DND-41 (cell line): ENCODE results near the gene APOBR.
"Not testable (repeated sequence)": the region's sequence is repeated elsewhere in the genome, so short reads cannot be mapped to it uniquely, and the experiment has no call there.

Experiments
- ATAC-seq: fragments of 200-7000 bp; cut with Tn5 transposase; 3 replicates; pipeline ENCODE4 v1.9.1; 2021; ENCODE audit warnings: low read depth; ENCODE audit not compliant: insufficient read depth
- DNase-seq: peaks from one replicate; pipeline ENCODE4 v3.0.0-alpha.2; 2020
- H2AFZ ChIP-seq: 2 replicates; pipeline ENCODE4 v1.6.0; 2012; ENCODE audit warnings: low read depth, low read length
- H3K27ac ChIP-seq: 2 replicates; pipeline ENCODE4 v1.5.1; 2012; ENCODE audit warnings: low read length, inconsistent platforms
- H3K27me3 ChIP-seq: fragments of 200-600 bp; sonication (generic); 2 replicates; pipeline ENCODE4 v1.6.0; 2012; ENCODE audit warnings: low read length, mild to moderate bottlenecking, inconsistent platforms; ENCODE audit not compliant: insufficient read depth, poor library complexity
- H3K36me3 ChIP-seq: 2 replicates; pipeline ENCODE4 v1.5.1; 2012; ENCODE audit warnings: low read length, inconsistent platforms; ENCODE audit not compliant: insufficient read depth
- H3K4me1 ChIP-seq: 2 replicates; pipeline ENCODE4 v1.5.1; 2012; ENCODE audit warnings: mild to moderate bottlenecking, low read length; ENCODE audit not compliant: insufficient read depth
- H3K4me2 ChIP-seq: 2 replicates; pipeline ENCODE4 v1.6.0; 2012; ENCODE audit warnings: mild to moderate bottlenecking, moderate library complexity, low read length, inconsistent platforms; ENCODE audit not compliant: insufficient read depth
- H3K4me3 ChIP-seq, 2 experiments: fragments of 200-600 bp in 1 of 2; shearing (Covaris generic) in 1 of 2; 2 replicates each; pipeline ENCODE4 v1.5.1; 2012 to 2016; ENCODE audit warnings: inconsistent platforms in 2 of 2, low read length in 2 of 2, mild to moderate bottlenecking in 2 of 2, low read depth in 1 of 2, moderate library complexity in 1 of 2
- H3K79me2 ChIP-seq: 2 replicates; pipeline ENCODE4 v1.6.0; 2012; ENCODE audit warnings: low read length, inconsistent platforms; ENCODE audit not compliant: insufficient read depth
- H3K9ac ChIP-seq: 2 replicates; pipeline ENCODE4 v1.6.0; 2012; ENCODE audit warnings: low read depth, mild to moderate bottlenecking, inconsistent platforms, low read length, moderate library complexity
- H3K9me3 ChIP-seq: 2 replicates; pipeline ENCODE4 v1.5.1; 2012; ENCODE audit warnings: low read length, moderate library complexity, mild to moderate bottlenecking, inconsistent platforms; ENCODE audit not compliant: insufficient read depth, severe bottlenecking
- H4K20me1 ChIP-seq: 2 replicates; pipeline ENCODE4 v1.6.0; 2012; ENCODE audit warnings: low read length; ENCODE audit not compliant: insufficient read depth
- CTCF ChIP-seq: IDR thresholded peaks from 2 replicates; pipeline ENCODE4 v1.5.1; 2012; ENCODE audit warnings: borderline replicate concordance, low read length, moderate library complexity, mild to moderate bottlenecking; ENCODE audit not compliant: poor library complexity, severe bottlenecking; ENCODE audit errors: extremely low read depth
- EZH2 ChIP-seq: IDR thresholded peaks from 3 replicates; pipeline ENCODE4 v1.6.1; 2012; ENCODE audit warnings: borderline replicate concordance, low read depth, mild to moderate bottlenecking, moderate library complexity, low read length, inconsistent platforms; ENCODE audit not compliant: severe bottlenecking

The APOBR gene

GRCh38 chr16:28475221-28475620 lies 19.2 kb upstream of the APOBR start:
- no peak overlapping the region for H3K4me2 ChIP-seq
- no peaks in the 10 kb centered on the region for H3K9me3 ChIP-seq
- no peaks in the 10 kb centered on the region for H3K4me1 ChIP-seq
- no peak overlapping the region for H3K9ac ChIP-seq
- no peak overlapping the region for H2AFZ ChIP-seq
- no peak overlapping the region for H3K27ac ChIP-seq
- H4K20me1 ChIP-seq, result no peaks in the 10 kb centered on the region
- H3K4me3 ChIP-seq, result no peak overlapping the region
- DNase-seq (no peak), ATAC-seq (no peak)
- TF ChIP-seq CTCF (no peak), EZH2 (no peak)
- no peaks in the 10 kb centered on the region for H3K27me3 ChIP-seq
- peaks cover 38% of the 10 kb centered on the region for H3K36me3 ChIP-seq
- H3K79me2 ChIP-seq, result no peaks in the 10 kb centered on the region

GRCh38 chr16:28477311-28477920 lies 17.0 kb upstream of the APOBR start:
- Histone ChIP-seq H3K4me3 (no peak overlapping the region), H3K4me1 (no peaks in the 10 kb centered on the region), H3K9ac (no peak overlapping the region), H3K4me2 (no peak overlapping the region), H3K79me2 (no peaks in the 10 kb centered on the region), H3K36me3 (peaks cover 57% of the 10 kb centered on the region), H3K27ac (no peak overlapping the region), H3K9me3 (no peaks in the 10 kb centered on the region), H3K27me3 (no peaks in the 10 kb centered on the region), H2AFZ (no peak overlapping the region), H4K20me1 (no peaks in the 10 kb centered on the region)
- ATAC-seq, result no peak
- TF ChIP-seq CTCF, result no peak
- no peak for TF ChIP-seq EZH2
- DNase-seq, result no peak

- Histone ChIP-seq H3K4me1 (no peaks in the 10 kb centered on the region), H3K9me3 (no peaks in the 10 kb centered on the region), H2AFZ (no peak overlapping the region), H3K9ac (no peak overlapping the region), H3K4me3 (no peak overlapping the region), H4K20me1 (no peaks in the 10 kb centered on the region), H3K4me2 (no peak overlapping the region), H3K79me2 (no peaks in the 10 kb centered on the region), H3K36me3 (peaks cover 64% of the 10 kb centered on the region), H3K27me3 (no peaks in the 10 kb centered on the region), H3K27ac (no peak overlapping the region)
- no peak for DNase-seq
- no peak for ATAC-seq
- no peak for TF ChIP-seq EZH2
- TF ChIP-seq CTCF, result no peak
These were observed 15.8 kb upstream of the APOBR start for GRCh38 chr16:28478506-28479180.

GRCh38 chr16:28482026-28482425 lies 12.4 kb upstream of the APOBR start:
- no peak overlapping the region for H2AFZ ChIP-seq
- H3K27ac ChIP-seq, result no peak overlapping the region
- H3K36me3 ChIP-seq, result peaks cover 60% of the 10 kb centered on the region
- H4K20me1 ChIP-seq, result peaks cover 5% of the 10 kb centered on the region; the same call in 1 of the 2 replicates
- H3K9me3 ChIP-seq, result no peaks in the 10 kb centered on the region
- H3K79me2 ChIP-seq, result no peaks in the 10 kb centered on the region
- H3K4me1 ChIP-seq, result no peaks in the 10 kb centered on the region
- DNase-seq, result no peak
- TF ChIP-seq EZH2, result no peak
- TF ChIP-seq CTCF, result no peak
- no peaks in the 10 kb centered on the region for H3K27me3 ChIP-seq
- ATAC-seq, result no peak
- no peak overlapping the region for H3K4me2 ChIP-seq
- H3K9ac ChIP-seq, result no peak overlapping the region
- H3K4me3 ChIP-seq, result no peak overlapping the region

GRCh38 chr16:28483361-28483760 lies 11.1 kb upstream of the APOBR start:
- H2AFZ ChIP-seq, H3K4me1 ChIP-seq, ATAC-seq, H3K9me3 ChIP-seq, H3K27me3 ChIP-seq, H3K9ac ChIP-seq, H3K79me2 ChIP-seq, H3K4me2 ChIP-seq, H3K27ac ChIP-seq, H3K4me3 ChIP-seq, H4K20me1 ChIP-seq, DNase-seq: not testable (repeated sequence)
- H3K36me3 ChIP-seq, result peaks cover 59% of the 10 kb centered on the region
